HL-60 (cell line): ENCODE measurements around the gene PCYT1A.

Experiments
- GABPA ChIP-seq: IDR thresholded peaks from 2 replicates; pipeline ENCODE4 v1.6.1; 2012; ENCODE audit warnings: low read depth
- POLR2AphosphoS5 ChIP-seq: IDR thresholded peaks from 2 replicates; pipeline ENCODE4 v1.6.1; 2012; ENCODE audit warnings: low read depth
- SPI1 ChIP-seq: IDR thresholded peaks from 2 replicates; pipeline ENCODE4 v1.6.1; 2012; ENCODE audit warnings: low read depth, mild to moderate bottlenecking, borderline replicate concordance
- TF ChIP-seq, protein P1 (sequence below): IDR thresholded peaks from one replicate; pipeline ENCODE4 v1.5.1; 2011; ENCODE audit warnings: low read length, control low read depth, inconsistent platforms; ENCODE audit not compliant: insufficient read depth
- TF ChIP-seq, protein P2 (sequence below): IDR thresholded peaks from 2 replicates; pipeline ENCODE4 v1.6.1; 2012; ENCODE audit warnings: low read depth; ENCODE audit not compliant: insufficient replicate concordance

DNA sequence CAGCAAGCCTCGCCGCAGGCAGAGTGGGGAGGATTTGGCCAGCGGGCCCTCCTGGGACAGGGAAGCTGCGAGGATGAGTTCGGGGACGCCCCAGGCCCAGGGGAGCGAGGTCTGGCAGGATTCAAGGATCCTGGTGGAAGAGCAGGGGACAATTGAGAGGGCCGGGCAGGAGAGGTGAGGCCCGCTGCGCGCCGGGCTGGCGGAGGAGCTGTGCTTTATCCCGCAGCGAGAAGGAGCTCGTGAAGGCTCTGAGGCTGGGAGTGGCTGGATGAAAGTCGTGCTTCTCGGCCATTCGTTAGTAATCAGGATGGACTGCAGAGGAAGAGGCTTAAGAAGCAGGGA is 67.6 kb downstream of the PCYT1A start:
- TF ChIP-seq, protein P1, sequence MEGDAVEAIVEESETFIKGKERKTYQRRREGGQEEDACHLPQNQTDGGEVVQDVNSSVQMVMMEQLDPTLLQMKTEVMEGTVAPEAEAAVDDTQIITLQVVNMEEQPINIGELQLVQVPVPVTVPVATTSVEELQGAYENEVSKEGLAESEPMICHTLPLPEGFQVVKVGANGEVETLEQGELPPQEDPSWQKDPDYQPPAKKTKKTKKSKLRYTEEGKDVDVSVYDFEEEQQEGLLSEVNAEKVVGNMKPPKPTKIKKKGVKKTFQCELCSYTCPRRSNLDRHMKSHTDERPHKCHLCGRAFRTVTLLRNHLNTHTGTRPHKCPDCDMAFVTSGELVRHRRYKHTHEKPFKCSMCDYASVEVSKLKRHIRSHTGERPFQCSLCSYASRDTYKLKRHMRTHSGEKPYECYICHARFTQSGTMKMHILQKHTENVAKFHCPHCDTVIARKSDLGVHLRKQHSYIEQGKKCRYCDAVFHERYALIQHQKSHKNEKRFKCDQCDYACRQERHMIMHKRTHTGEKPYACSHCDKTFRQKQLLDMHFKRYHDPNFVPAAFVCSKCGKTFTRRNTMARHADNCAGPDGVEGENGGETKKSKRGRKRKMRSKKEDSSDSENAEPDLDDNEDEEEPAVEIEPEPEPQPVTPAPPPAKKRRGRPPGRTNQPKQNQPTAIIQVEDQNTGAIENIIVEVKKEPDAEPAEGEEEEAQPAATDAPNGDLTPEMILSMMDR, result no peak
- TF ChIP-seq POLR2AphosphoS5 (no peak), GABPA (no peak), SPI1 (no peak)
- TF ChIP-seq, protein P2, sequence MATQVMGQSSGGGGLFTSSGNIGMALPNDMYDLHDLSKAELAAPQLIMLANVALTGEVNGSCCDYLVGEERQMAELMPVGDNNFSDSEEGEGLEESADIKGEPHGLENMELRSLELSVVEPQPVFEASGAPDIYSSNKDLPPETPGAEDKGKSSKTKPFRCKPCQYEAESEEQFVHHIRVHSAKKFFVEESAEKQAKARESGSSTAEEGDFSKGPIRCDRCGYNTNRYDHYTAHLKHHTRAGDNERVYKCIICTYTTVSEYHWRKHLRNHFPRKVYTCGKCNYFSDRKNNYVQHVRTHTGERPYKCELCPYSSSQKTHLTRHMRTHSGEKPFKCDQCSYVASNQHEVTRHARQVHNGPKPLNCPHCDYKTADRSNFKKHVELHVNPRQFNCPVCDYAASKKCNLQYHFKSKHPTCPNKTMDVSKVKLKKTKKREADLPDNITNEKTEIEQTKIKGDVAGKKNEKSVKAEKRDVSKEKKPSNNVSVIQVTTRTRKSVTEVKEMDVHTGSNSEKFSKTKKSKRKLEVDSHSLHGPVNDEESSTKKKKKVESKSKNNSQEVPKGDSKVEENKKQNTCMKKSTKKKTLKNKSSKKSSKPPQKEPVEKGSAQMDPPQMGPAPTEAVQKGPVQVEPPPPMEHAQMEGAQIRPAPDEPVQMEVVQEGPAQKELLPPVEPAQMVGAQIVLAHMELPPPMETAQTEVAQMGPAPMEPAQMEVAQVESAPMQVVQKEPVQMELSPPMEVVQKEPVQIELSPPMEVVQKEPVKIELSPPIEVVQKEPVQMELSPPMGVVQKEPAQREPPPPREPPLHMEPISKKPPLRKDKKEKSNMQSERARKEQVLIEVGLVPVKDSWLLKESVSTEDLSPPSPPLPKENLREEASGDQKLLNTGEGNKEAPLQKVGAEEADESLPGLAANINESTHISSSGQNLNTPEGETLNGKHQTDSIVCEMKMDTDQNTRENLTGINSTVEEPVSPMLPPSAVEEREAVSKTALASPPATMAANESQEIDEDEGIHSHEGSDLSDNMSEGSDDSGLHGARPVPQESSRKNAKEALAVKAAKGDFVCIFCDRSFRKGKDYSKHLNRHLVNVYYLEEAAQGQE, result peak; percentile 5
